HEK293 (cell line): ENCODE data around the gene DHX57.

ENCODE experiments used
- CTCF ChIA-PET: fragments of 350-600 bp; formaldehyde crosslinking; extraction: SDS; loops from one replicate; lab custom pipeline; 2021; ENCODE audit warnings: antibody characterized with exemption; lab: Yijun Ruan, JAX
- POLR2A ChIA-PET: fragments of 300-600 bp; formaldehyde crosslinking; extraction: SDS; loops from one replicate; lab custom pipeline; 2020; ENCODE audit warnings: antibody characterized with exemption, inconsistent platforms; lab: Yijun Ruan, JAX
- H3K27ac ChIP-seq: fragments of 200-500 bp; sonication (Bioruptor generic); 2 replicates; pipeline ENCODE4 v1.5.1; 2014; ENCODE audit warnings: low read depth, low read length, control low read depth, inconsistent platforms; ENCODE audit errors: extremely low read depth
- H3K36me3 ChIP-seq, 2 experiments: fragments of 200-500 bp in 1 of 2; sonication (Bioruptor generic) in 1 of 2; 1 replicate in 1 of 2; 2 replicates in 1 of 2; pipeline ENCODE4 v1.5.1; 2014 to 2017; ENCODE audit warnings: inconsistent platforms in 2 of 2, low read length in 2 of 2; ENCODE audit not compliant: control insufficient read depth in 2 of 2, insufficient read depth in 1 of 2
- H3K4me1 ChIP-seq: fragments of 200-500 bp; sonication (Bioruptor generic); 2 replicates; pipeline ENCODE4 v1.5.1; 2014; ENCODE audit warnings: mild to moderate bottlenecking, low read length, inconsistent platforms; ENCODE audit not compliant: control insufficient read depth, insufficient read depth
- H3K4me3 ChIP-seq: 2 replicates; pipeline ENCODE4 v1.5.1; 2011; ENCODE audit warnings: low read depth, mild to moderate bottlenecking, control low read depth, low read length, moderate library complexity
- H3K9me3 ChIP-seq: fragments of 200-500 bp; sonication (Bioruptor generic); 2 replicates; pipeline ENCODE4 v1.5.1; 2014; ENCODE audit warnings: low read depth, low read length, inconsistent platforms; ENCODE audit not compliant: control insufficient read depth, insufficient read depth
- BCL11B ChIP-seq: fragments of 450-650 bp; formaldehyde crosslinking; IDR thresholded peaks from 2 replicates; pipeline ENCODE4 v1.5.1; 2016; ENCODE audit warnings: low read depth, missing biosample characterization, missing genetic modification characterization
- SP3 ChIP-seq: fragments of 450-650 bp; formaldehyde crosslinking; IDR thresholded peaks from 2 replicates; pipeline ENCODE4 v1.5.1; 2016; ENCODE audit warnings: missing biosample characterization, missing genetic modification characterization
- SP7 ChIP-seq: fragments of 450-650 bp; formaldehyde crosslinking; IDR thresholded peaks from 2 replicates; pipeline ENCODE4 v1.5.1; 2016; ENCODE audit warnings: missing biosample characterization, missing genetic modification characterization
- WT1 ChIP-seq: fragments of 450-650 bp; formaldehyde crosslinking; IDR thresholded peaks from 2 replicates; pipeline ENCODE4 v1.5.1; 2016; ENCODE audit warnings: missing biosample characterization, missing genetic modification characterization
- ZBTB44 ChIP-seq: fragments of 450-650 bp; IDR thresholded peaks from 2 replicates; pipeline ENCODE4 v1.5.1; 2018; ENCODE audit warnings: missing biosample characterization, mild to moderate bottlenecking, missing genetic modification characterization
- ZBTB48 ChIP-seq: fragments of 450-650 bp; formaldehyde crosslinking; IDR thresholded peaks from 2 replicates; pipeline ENCODE4 v1.5.1; 2016; ENCODE audit warnings: missing biosample characterization, missing genetic modification characterization
- ZBTB8A ChIP-seq: fragments of 450-650 bp; formaldehyde crosslinking; IDR thresholded peaks from 2 replicates; pipeline ENCODE4 v1.5.1; 2016; ENCODE audit warnings: missing biosample characterization, missing genetic modification characterization
- ZNF114 ChIP-seq: fragments of 450-650 bp; formaldehyde crosslinking; IDR thresholded peaks from 2 replicates; pipeline ENCODE4 v1.5.0; 2017; ENCODE audit warnings: missing biosample characterization, missing genetic modification characterization
- ZNF132 ChIP-seq: fragments of 450-650 bp; formaldehyde crosslinking; IDR thresholded peaks from 2 replicates; pipeline ENCODE4 v1.5.1; 2017; ENCODE audit warnings: missing biosample characterization, missing genetic modification characterization, borderline replicate concordance
- ZNF146 ChIP-seq: fragments of 450-650 bp; formaldehyde crosslinking; IDR thresholded peaks from 2 replicates; pipeline ENCODE4 v1.5.1; 2016; ENCODE audit warnings: missing biosample characterization, missing genetic modification characterization
- ZNF239 ChIP-seq: fragments of 450-650 bp; formaldehyde crosslinking; IDR thresholded peaks from 2 replicates; pipeline ENCODE4 v1.5.1; 2016; ENCODE audit warnings: missing biosample characterization, missing genetic modification characterization
- ZNF335 ChIP-seq: fragments of 450-650 bp; formaldehyde crosslinking; conservative IDR thresholded peaks from 2 replicates; pipeline ENCODE4 v1.5.1; 2016; ENCODE audit warnings: missing biosample characterization, missing genetic modification characterization
- ZNF366 ChIP-seq: fragments of 450-650 bp; formaldehyde crosslinking; conservative IDR thresholded peaks from 2 replicates; pipeline ENCODE4 v1.5.1; 2016; ENCODE audit warnings: missing biosample characterization, missing genetic modification characterization
- ZNF513 ChIP-seq: fragments of 450-650 bp; IDR thresholded peaks from 2 replicates; pipeline ENCODE4 v1.5.1; 2018; ENCODE audit warnings: missing biosample characterization, missing genetic modification characterization
- ZNF560 ChIP-seq: fragments of 450-650 bp; formaldehyde crosslinking; IDR thresholded peaks from 2 replicates; pipeline ENCODE4 v1.5.1; 2017; ENCODE audit warnings: missing biosample characterization, missing genetic modification characterization, borderline replicate concordance
- ZNF600 ChIP-seq: fragments of 450-650 bp; formaldehyde crosslinking; IDR thresholded peaks from 2 replicates; pipeline ENCODE4 v1.5.1; 2016; ENCODE audit warnings: missing biosample characterization, missing genetic modification characterization
- ZNF623 ChIP-seq: fragments of 450-650 bp; formaldehyde crosslinking; IDR thresholded peaks from 2 replicates; pipeline ENCODE4 v1.5.1; 2016; ENCODE audit warnings: missing biosample characterization, missing genetic modification characterization
- TF ChIP-seq, protein P1 (sequence below): fragments of 450-650 bp; formaldehyde crosslinking; IDR thresholded peaks from 2 replicates; pipeline ENCODE4 v1.5.1; 2016; ENCODE audit warnings: missing biosample characterization, missing genetic modification characterization
- TF ChIP-seq, protein P2 (sequence below): fragments of 450-650 bp; formaldehyde crosslinking; IDR thresholded peaks from 2 replicates; pipeline ENCODE4 v1.5.1; 2016; ENCODE audit warnings: missing biosample characterization, missing genetic modification characterization, borderline replicate concordance

The DHX57 gene

GRCh38 chr2:38871432-38871831, 4.3 kb downstream of the DHX57 start (continued):
- TF ChIP-seq, protein P1, sequence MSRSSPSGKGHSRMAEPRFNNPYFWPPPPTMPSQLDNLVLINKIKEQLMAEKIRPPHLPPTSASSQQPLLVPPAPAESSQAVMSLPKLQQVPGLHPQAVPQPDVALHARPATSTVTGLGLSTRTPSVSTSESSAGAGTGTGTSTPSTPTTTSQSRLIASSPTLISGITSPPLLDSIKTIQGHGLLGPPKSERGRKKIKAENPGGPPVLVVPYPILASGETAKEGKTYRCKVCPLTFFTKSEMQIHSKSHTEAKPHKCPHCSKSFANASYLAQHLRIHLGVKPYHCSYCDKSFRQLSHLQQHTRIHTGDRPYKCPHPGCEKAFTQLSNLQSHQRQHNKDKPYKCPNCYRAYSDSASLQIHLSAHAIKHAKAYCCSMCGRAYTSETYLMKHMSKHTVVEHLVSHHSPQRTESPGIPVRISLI (tag by site-specific recombination), result no peak
- TF ChIP-seq ZNF114 (tag by site-specific recombination) (no peak), ZNF335 (tag by site-specific recombination) (no peak), WT1 (tag by site-specific recombination) (no peak), SP3 (tag by site-specific recombination) (no peak), ZNF623 (tag by site-specific recombination) (no peak), ZNF366 (tag by site-specific recombination) (no peak), ZNF600 (tag by site-specific recombination) (no peak)
- TF ChIP-seq, protein P2, sequence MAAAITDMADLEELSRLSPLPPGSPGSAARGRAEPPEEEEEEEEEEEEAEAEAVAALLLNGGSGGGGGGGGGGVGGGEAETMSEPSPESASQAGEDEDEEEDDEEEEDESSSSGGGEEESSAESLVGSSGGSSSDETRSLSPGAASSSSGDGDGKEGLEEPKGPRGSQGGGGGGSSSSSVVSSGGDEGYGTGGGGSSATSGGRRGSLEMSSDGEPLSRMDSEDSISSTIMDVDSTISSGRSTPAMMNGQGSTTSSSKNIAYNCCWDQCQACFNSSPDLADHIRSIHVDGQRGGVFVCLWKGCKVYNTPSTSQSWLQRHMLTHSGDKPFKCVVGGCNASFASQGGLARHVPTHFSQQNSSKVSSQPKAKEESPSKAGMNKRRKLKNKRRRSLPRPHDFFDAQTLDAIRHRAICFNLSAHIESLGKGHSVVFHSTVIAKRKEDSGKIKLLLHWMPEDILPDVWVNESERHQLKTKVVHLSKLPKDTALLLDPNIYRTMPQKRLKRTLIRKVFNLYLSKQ (tag by site-specific recombination), result no peak

- CTCF ChIA-PET, result interaction anchor here (0.5 kb wide), 1 partner anchor 183 kb away, joined by 3 read pairs; no protein-coding TSS in a partner anchor
- peaks cover 24 to 25% of the 10 kb centered on the region in 2 experiments for H3K36me3 ChIP-seq
Measured at GRCh38 chr2:38866773-38867443, 8.8 kb downstream of the DHX57 start.

More at GRCh38 chr2:38866773-38867443, 8.8 kb downstream of the DHX57 start:
- no peak for TF ChIP-seq ZNF239
- no peak for TF ChIP-seq ZBTB48 (tag by site-specific recombination)
- TF ChIP-seq ZBTB44 (tag by site-specific recombination), result no peak
- no peak for TF ChIP-seq BCL11B
- TF ChIP-seq ZNF513 (tag by site-specific recombination), result no peak
- no peak for TF ChIP-seq ZNF560 (tag by site-specific recombination)
- TF ChIP-seq ZNF146 (tag by site-specific recombination), result no peak
- TF ChIP-seq, protein P2 (tag by site-specific recombination), result no peak
- TF ChIP-seq ZNF132 (tag by site-specific recombination), result no peak
- TF ChIP-seq SP7 (tag by site-specific recombination), result no peak
- no peak for TF ChIP-seq ZBTB8A (tag by site-specific recombination)
- POLR2A ChIA-PET, result no interaction called here
- peaks cover 19% of the 10 kb centered on the region for H3K4me1 ChIP-seq
- H3K9me3 ChIP-seq, result no peaks in the 10 kb centered on the region
- no peak overlapping the region for H3K4me3 ChIP-seq
- no peak overlapping the region for H3K27ac ChIP-seq
